Measurements from ENCODE around the gene GRM2.

GRCh38 chr3:51670053-51670822 is 36.6 kb upstream of the GRM2 start:
- TF ChIP-seq CTCF (IDR thresholded peaks at IDR 0.05 in 2 of 3, conservative IDR thresholded peaks at IDR 0.05 in 1 of 3; ENCODE audit: control insufficient read depth in 2 of 3, extremely low read depth in 1 of 3, insufficient read depth in 1 of 3, low read depth in 3 of 3, low read length in 3 of 3), result no peak
- no peak for TF ChIP-seq FOXK2 (IDR thresholded peaks at IDR 0.05)
- no peak for TF ChIP-seq RB1 (IDR thresholded peaks at IDR 0.05; ENCODE audit: borderline replicate concordance)
- no peak for TF ChIP-seq SMAD1 (IDR thresholded peaks at IDR 0.05; ENCODE audit: low read depth, partially characterized antibody)
- no peak for TF ChIP-seq POLR2A (IDR thresholded peaks at IDR 0.05; ENCODE audit: low read depth, low read length)
- no peak for TF ChIP-seq ZNF217 (IDR thresholded peaks at IDR 0.05)
- no peak for TF ChIP-seq RFX5 (IDR thresholded peaks at IDR 0.05; ENCODE audit: low read depth, low read length)
- TF ChIP-seq TCF12 (IDR thresholded peaks at IDR 0.05; ENCODE audit: low read depth, low read length), result no peak
- no peak for TF ChIP-seq RELA (IDR thresholded peaks at IDR 0.05; ENCODE audit: borderline replicate concordance, partially characterized antibody)
- no peak for TF ChIP-seq SMARCA5 (IDR thresholded peaks at IDR 0.05)
- no peak for TF ChIP-seq CBX3 (IDR thresholded peaks at IDR 0.05; ENCODE audit: borderline replicate concordance, low read depth)
